GM12801 (cell line): ENCODE measurements around the gene DKK1.

ENCODE experiments used
- TF ChIP-seq, protein P1 (sequence below): IDR thresholded peaks from one replicate; pipeline ENCODE4 v1.5.1; 2011; ENCODE audit warnings: control low read depth; ENCODE audit not compliant: insufficient read length; ENCODE audit errors: extremely low read depth

Gene DKK1

DNA sequence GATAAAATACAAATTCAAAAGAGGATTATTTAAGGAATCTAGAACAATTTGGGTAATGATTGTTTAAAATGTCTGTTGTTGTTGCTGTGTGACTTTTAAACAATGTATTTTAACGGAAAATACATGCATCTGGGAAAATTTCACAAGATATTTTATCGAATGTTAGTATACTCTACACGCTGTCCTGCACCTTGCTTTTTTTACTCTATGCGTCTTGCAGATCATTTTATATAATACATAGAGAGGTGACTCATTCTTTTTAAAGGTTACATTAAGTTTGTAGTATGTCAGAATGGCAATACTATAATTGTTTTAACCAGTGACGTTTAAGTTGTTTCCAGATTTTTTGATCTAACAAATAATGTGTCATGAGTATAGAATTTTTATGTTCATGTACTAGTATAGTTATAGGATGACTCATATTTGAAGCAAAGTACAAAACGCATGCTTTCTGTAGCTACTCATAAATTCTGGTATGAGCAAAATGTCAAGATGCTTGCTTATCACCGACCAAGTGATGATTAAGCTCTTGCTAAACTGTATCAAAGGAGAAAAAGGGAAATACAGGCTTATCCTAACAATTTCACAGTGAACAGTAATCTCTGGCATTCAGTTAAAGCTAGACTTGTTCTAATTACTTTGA lies 4.9 kb downstream of the DKK1 start:
- TF ChIP-seq, protein P1, sequence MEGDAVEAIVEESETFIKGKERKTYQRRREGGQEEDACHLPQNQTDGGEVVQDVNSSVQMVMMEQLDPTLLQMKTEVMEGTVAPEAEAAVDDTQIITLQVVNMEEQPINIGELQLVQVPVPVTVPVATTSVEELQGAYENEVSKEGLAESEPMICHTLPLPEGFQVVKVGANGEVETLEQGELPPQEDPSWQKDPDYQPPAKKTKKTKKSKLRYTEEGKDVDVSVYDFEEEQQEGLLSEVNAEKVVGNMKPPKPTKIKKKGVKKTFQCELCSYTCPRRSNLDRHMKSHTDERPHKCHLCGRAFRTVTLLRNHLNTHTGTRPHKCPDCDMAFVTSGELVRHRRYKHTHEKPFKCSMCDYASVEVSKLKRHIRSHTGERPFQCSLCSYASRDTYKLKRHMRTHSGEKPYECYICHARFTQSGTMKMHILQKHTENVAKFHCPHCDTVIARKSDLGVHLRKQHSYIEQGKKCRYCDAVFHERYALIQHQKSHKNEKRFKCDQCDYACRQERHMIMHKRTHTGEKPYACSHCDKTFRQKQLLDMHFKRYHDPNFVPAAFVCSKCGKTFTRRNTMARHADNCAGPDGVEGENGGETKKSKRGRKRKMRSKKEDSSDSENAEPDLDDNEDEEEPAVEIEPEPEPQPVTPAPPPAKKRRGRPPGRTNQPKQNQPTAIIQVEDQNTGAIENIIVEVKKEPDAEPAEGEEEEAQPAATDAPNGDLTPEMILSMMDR: no peak

DNA sequence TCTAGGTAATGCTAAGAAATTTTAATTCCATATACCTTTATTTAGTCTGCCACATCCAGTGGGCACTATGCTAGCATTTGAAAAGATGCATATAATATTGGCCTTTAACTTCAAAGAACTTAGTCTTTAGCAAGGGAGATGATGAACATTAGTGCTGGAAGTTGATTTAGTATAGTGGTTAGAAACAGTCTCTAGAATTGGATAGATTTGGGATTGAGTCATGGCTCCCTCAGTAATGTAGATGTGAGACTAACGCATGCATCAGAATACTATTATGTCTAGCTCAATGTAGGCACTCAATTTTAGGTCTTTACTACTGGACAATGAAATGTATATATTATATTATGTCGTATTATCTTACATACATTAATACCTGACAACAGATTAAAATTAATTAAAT lies 5.8 kb downstream of the DKK1 start:
- TF ChIP-seq, protein P1: no peak

DNA sequence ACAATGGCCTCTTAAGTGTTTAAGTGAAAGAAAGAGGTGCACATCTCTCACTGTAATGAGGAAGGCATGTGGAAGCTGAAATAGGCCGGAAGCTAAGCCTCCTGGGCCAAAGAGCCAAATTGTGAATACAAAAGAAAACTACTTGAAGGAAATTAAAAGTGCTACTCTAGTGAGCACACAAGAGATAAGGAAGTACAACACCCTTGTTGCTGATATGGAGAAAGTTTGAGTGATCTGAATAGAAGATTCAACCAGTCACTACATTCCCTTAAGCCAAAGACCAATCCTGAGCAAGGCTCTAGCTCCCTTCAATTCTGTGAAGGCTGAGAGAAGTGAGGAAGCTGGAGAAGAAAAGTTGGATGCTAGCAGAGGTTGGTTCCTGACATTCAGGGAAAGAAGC lies 8.2 kb downstream of the DKK1 start:
- TF ChIP-seq, protein P1: no peak

DNA sequence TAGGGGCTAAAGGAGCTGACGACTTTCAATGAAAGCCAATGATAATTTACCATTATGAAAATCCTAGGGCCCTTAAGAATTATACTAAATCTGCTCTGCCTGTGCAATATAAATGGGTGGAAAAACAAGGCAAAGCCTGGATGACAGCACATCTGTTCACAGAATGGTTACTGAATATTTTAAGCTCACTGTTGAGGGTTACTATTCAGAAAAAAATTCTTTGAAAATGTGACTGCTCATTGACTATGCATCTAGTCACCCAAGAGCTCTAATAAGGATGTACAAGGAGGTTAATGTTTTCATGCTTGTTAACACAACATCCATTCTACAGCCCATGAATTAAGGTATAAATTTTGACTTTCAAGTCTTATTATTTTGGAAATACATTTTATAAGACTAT lies 8.9 kb downstream of the DKK1 start:
- TF ChIP-seq, protein P1: no peak

DNA sequence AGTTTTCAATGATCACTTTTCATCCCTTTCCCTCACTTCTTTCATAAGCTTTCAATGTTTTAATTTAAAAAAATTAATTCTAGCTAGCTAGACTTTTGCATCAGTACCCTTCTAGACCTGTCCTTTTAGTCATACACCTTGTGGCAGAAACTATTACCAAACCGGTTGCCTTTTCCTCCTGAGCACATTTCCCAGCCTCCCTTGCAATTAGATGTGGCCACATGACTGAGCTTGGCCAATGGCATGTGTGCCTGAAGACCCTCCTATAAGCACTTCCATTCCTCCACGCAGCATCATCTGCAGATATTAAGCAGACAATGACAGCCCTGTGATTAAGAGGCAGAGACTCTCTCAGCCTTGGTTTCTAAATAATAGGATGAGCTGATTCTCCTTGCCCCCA lies 12.3 kb downstream of the DKK1 start:
- TF ChIP-seq, protein P1: no peak

DNA sequence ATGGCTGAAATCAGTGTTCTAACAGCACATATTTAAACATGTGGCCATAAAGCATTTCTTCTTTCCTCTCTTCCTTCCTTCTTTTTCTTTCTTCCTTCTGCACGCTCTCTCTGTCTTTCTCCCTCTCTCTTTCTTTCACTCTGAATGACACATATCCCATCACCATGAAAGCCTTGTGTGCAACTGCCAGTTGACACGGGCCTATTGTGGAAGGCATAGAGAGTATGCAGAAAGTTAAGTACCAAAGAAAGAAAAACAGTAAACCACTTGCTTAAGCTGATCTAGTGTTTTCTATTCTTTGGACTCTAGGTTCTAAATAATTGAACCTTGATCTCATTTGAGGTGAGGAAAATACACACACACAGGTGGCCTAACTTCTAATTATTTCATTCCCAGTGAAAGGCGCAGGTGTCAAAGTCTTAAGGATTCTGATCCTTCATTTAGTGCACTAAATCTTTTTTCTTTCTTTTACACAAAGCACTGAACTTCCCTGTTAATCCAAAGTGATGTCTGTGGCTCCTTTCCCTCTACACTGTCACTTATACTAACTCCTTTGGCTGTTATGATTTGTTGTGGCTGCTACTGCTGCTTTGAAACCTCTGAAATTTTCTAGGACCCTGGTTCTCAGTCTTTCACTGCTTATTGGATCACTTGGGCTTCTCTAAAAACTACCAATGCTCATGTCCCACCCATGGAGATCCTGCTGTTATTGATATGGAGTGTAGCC lies 17.7 kb downstream of the DKK1 start:
- TF ChIP-seq, protein P1: no peak

DNA sequence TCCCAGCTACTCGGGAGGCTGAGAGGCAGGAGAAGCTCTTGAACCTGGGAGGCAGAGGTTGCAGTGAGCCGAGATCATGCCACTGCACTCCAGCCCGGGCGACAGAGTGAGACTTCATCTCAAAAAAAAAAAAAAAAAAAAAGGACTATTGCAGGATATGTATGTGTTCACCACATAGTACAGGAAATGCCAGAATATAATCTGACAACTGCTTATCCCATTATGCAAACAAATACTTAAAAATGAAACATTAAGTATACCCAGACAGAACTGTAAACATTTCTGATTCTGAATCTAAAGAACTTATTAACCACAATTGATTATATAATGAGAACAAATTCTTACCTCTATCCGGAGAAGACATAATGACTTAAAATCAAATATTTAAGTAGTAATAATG lies 18.7 kb downstream of the DKK1 start:
- TF ChIP-seq, protein P1: no peak
